Measurements from ENCODE around the gene TMEM106A.
"Not testable (repeated sequence)": the region's sequence is repeated elsewhere in the genome, so short reads cannot be mapped to it uniquely, and the experiment has no call there.

TMEM106A gene

GRCh38 chr17:43215341-43215740 is 3.7 kb downstream of the TMEM106A start:
- in situ Hi-C loops (cut with MboI; ENCODE audit: low sequenced_read_pairs): no loop called here

- in situ Hi-C loops (cut with MboI; ENCODE audit: low sequenced_read_pairs): no loop called here
These were observed 4.7 kb downstream of the TMEM106A start for GRCh38 chr17:43216369-43216761.

GRCh38 chr17:43216762-43217613 is 5.3 kb downstream of the TMEM106A start:
- in situ Hi-C loops (cut with MboI; ENCODE audit: low sequenced_read_pairs): no loop called here

- in situ Hi-C loops (cut with MboI; ENCODE audit: low sequenced_read_pairs): no loop called here
These were observed 6.0 kb downstream of the TMEM106A start for GRCh38 chr17:43217614-43218087.

- in situ Hi-C loops (cut with MboI; ENCODE audit: low sequenced_read_pairs): no loop called here
These were observed 7.3 kb downstream of the TMEM106A start for GRCh38 chr17:43219001-43219400.

GRCh38 chr17:43219746-43220380 is 8.2 kb downstream of the TMEM106A start:
- in situ Hi-C loops (cut with MboI; ENCODE audit: low sequenced_read_pairs): no loop called here

GRCh38 chr17:43220511-43221125 is 8.9 kb downstream of the TMEM106A start:
- in situ Hi-C loops (cut with MboI; ENCODE audit: low sequenced_read_pairs): no loop called here

GRCh38 chr17:43224146-43224705 is 12.6 kb downstream of the TMEM106A start:
- in situ Hi-C loops (cut with MboI; ENCODE audit: low sequenced_read_pairs): no loop called here

- in situ Hi-C loops (cut with MboI; ENCODE audit: low sequenced_read_pairs): no loop called here
These were observed 14.7 kb downstream of the TMEM106A start for GRCh38 chr17:43226393-43226792.

GRCh38 chr17:43228020-43228782 is 16.5 kb downstream of the TMEM106A start, which contains the start of gene CCDC200:
Gene CCDC200, minus strand, starts transcription at chr17:43228623. Its CDS starts 69 bp downstream, at chr17:43228554.
- in situ Hi-C loops (cut with MboI; ENCODE audit: low sequenced_read_pairs): not testable (repeated sequence)

- in situ Hi-C loops (cut with MboI; ENCODE audit: low sequenced_read_pairs): not testable (repeated sequence)
These were observed 19.7 kb downstream of the TMEM106A start for GRCh38 chr17:43231205-43232020.

- in situ Hi-C loops (cut with MboI; ENCODE audit: low sequenced_read_pairs): not testable (repeated sequence)
These were observed 20.5 kb downstream of the TMEM106A start for GRCh38 chr17:43232021-43232699.

GRCh38 chr17:43233263-43233662 is 21.6 kb downstream of the TMEM106A start:
- in situ Hi-C loops (cut with MboI; ENCODE audit: low sequenced_read_pairs): not testable (repeated sequence)

GRCh38 chr17:43233877-43234276 is 22.2 kb downstream of the TMEM106A start, which contains the start of gene RNU2-1:
Gene RNU2-1, minus strand, starts transcription at chr17:43233977.
- in situ Hi-C loops (cut with MboI; ENCODE audit: low sequenced_read_pairs): not testable (repeated sequence)

- in situ Hi-C loops (cut with MboI; ENCODE audit: low sequenced_read_pairs): not testable (repeated sequence)
These were observed 27.9 kb downstream of the TMEM106A start for GRCh38 chr17:43239597-43239996.

GRCh38 chr17:43240596-43241352 is 29.1 kb downstream of the TMEM106A start:
- in situ Hi-C loops (cut with MboI; ENCODE audit: low sequenced_read_pairs): not testable (repeated sequence)

- in situ Hi-C loops (cut with MboI; ENCODE audit: low sequenced_read_pairs): not testable (repeated sequence)
These were observed 34.8 kb downstream of the TMEM106A start for GRCh38 chr17:43246456-43246855.

All from HL-60/S4 treated with phorbol 12-myristate 13-acetate at 8.2 ng/mL for 4 days and 3 days (cell line).